Measurements from ENCODE around the gene ARL2. TPM values are rescaled to one million over a fixed set of nuclear protein-coding genes. Genes with fewer than 3 reads are reported as not detected.

The ARL2 gene
- total RNA-seq, 2 donors from 2014 or later = 82.6 to 96.1 TPM

Other genes with a start within 250 kb of the ARL2 start
- 100 to 1,000 TPM; 323 to 406 TPM for gene SF1, start 235.6 kb upstream of the ARL2 start, total RNA-seq
- 10 to 100 TPM; 67.7 to 83.2 TPM for gene MAP4K2, start 210.9 kb upstream of the ARL2 start, total RNA-seq
- 10 to 100 TPM in 1 of 2 donors, 1 to 10 TPM in 1; 9.7 to 35.1 TPM for gene MEN1, start 203.6 kb upstream of the ARL2 start, total RNA-seq
- gene CDC42BPG, start 169.5 kb upstream of the ARL2 start, total RNA-seq = under 1 TPM; 0.61 to 0.76 TPM
- 100 to 1,000 TPM in 1 of 2 donors, 10 to 100 TPM in 1; 93.1 to 123 TPM for gene EHD1, start 135.5 kb upstream of the ARL2 start, total RNA-seq
- gene ATG2A, start 97.0 kb upstream of the ARL2 start, total RNA-seq = 10 to 100 TPM; 21.2 to 26.8 TPM
- gene PPP2R5B, start 89.5 kb upstream of the ARL2 start, total RNA-seq = 10 to 100 TPM in 1 of 2 donors, 1 to 10 TPM in 1; 2.8 to 29.9 TPM
- not detected for gene GPHA2, start 78.3 kb upstream of the ARL2 start, total RNA-seq
- gene MAJIN, start 42.1 kb upstream of the ARL2 start, total RNA-seq = under 1 TPM in 1 of 2 donors, not detected in 1; 0.45 TPM
- not detected for gene BATF2, start 17.2 kb upstream of the ARL2 start, total RNA-seq
- gene SNX15, start 13.3 kb downstream of the ARL2 start, total RNA-seq = 10 to 100 TPM; 12.5 to 14.5 TPM
- 10 to 100 TPM in 1 of 2 donors, 1 to 10 TPM in 1; 8.9 to 33.3 TPM for gene SAC3D1, start 27.1 kb downstream of the ARL2 start, total RNA-seq
- 10 to 100 TPM; 14.9 to 23.1 TPM for gene NAALADL1, start 44.4 kb downstream of the ARL2 start, total RNA-seq
- gene CDCA5, start 69.9 kb downstream of the ARL2 start, total RNA-seq = 100 to 1,000 TPM; 128 to 203 TPM
- gene ZFPL1, start 70.1 kb downstream of the ARL2 start, total RNA-seq = 10 to 100 TPM; 29.9 to 41.3 TPM
- gene VPS51, start 82.1 kb downstream of the ARL2 start, total RNA-seq = 100 to 1,000 TPM in 1 of 2 donors, 10 to 100 TPM in 1; 60.4 to 101 TPM
- gene TM7SF2, start 97.7 kb downstream of the ARL2 start, total RNA-seq = 10 to 100 TPM; 20.5 to 24.3 TPM
- 1 to 10 TPM; 5.6 to 10.0 TPM for gene ZNHIT2, start 103.5 kb downstream of the ARL2 start, total RNA-seq
- 1,000 to 10,000 TPM in 1 of 2 donors, 100 to 1,000 TPM in 1; 983 to 1,040 TPM for gene FAU, start 108.0 kb downstream of the ARL2 start, total RNA-seq
- gene MRPL49, start 108.2 kb downstream of the ARL2 start, total RNA-seq = 10 to 100 TPM; 55.3 to 92.6 TPM
- gene SYVN1, start 120.4 kb downstream of the ARL2 start, total RNA-seq = 10 to 100 TPM; 30.2 to 31.6 TPM
- gene SPDYC, start 156.1 kb downstream of the ARL2 start, total RNA-seq = not detected
- 100 to 1,000 TPM; 119 to 137 TPM for gene CAPN1, start 167.8 kb downstream of the ARL2 start, total RNA-seq
- gene POLA2, start 247.8 kb downstream of the ARL2 start, total RNA-seq = 10 to 100 TPM; 66.8 to 69.9 TPM